ENCODE measurements around the gene ITPR3.

DNA sequence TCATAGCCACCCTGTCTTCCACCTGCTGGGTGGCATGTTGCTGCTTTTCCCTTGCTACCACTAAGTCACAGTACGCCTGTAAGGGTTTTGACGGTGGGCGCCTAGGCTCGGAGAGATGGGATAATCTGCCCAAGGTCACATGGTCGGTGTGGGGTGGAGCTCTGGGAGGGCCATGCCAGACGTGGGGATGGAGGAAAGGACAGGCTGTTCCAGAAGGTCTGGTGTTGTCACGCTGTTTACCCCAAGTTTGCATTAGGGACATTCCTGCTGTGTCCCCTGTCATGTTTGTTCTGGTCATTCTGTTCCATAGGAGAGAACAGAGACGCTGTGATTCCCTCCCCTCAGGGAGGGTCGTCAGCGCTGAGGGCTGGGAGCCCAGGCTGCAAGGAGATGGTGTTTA is 109.5 kb downstream of the ITPR3 start:
- TF ChIP-seq, protein P1, sequence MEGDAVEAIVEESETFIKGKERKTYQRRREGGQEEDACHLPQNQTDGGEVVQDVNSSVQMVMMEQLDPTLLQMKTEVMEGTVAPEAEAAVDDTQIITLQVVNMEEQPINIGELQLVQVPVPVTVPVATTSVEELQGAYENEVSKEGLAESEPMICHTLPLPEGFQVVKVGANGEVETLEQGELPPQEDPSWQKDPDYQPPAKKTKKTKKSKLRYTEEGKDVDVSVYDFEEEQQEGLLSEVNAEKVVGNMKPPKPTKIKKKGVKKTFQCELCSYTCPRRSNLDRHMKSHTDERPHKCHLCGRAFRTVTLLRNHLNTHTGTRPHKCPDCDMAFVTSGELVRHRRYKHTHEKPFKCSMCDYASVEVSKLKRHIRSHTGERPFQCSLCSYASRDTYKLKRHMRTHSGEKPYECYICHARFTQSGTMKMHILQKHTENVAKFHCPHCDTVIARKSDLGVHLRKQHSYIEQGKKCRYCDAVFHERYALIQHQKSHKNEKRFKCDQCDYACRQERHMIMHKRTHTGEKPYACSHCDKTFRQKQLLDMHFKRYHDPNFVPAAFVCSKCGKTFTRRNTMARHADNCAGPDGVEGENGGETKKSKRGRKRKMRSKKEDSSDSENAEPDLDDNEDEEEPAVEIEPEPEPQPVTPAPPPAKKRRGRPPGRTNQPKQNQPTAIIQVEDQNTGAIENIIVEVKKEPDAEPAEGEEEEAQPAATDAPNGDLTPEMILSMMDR (IDR thresholded peaks at IDR 0.05): no peak
- TF ChIP-seq POLR2A (IDR thresholded peaks at IDR 0.05): no peak
- TF ChIP-seq EP300 (IDR thresholded peaks at IDR 0.05; ENCODE audit: low read depth): no peak

Measured in transverse colon (tissue), 3 donors.